Stimulated activated CD8-positive, alpha-beta memory T cell treated with anti-CD3 and anti-CD28 coated beads, Interleukin-15, amount 100 ng/mL, for 1 hour (primary cell): ENCODE results near the gene MEGF11.

Experiments used
- DNase-seq: peaks from one replicate; pipeline ENCODE4 v3.0.0-alpha.2; 2020; ENCODE audit warnings: low read depth

Gene MEGF11

GRCh38 chr15:65938604-65939003, 314.9 kb downstream of the MEGF11 start:
- no peak for DNase-seq

GRCh38 chr15:65937476-65937875, 316.1 kb downstream of the MEGF11 start:
- no peak for DNase-seq

GRCh38 chr15:65937054-65937453, 316.5 kb downstream of the MEGF11 start:
- no peak for DNase-seq

GRCh38 chr15:65936282-65936681, 317.3 kb downstream of the MEGF11 start:
- DNase-seq, result no peak

- DNase-seq, result no peak
Observed at GRCh38 chr15:65935391-65935790, 318.2 kb downstream of the MEGF11 start.

GRCh38 chr15:65931221-65931620, 322.3 kb downstream of the MEGF11 start:
- DNase-seq, result no peak

- DNase-seq, result no peak
Observed at GRCh38 chr15:65930134-65930533, 323.4 kb downstream of the MEGF11 start.

GRCh38 chr15:65929573-65929972, 324.0 kb downstream of the MEGF11 start:
- no peak for DNase-seq

- DNase-seq, result no peak
Observed at GRCh38 chr15:65927545-65927944, 326.0 kb downstream of the MEGF11 start.

GRCh38 chr15:65926899-65927298, 326.7 kb downstream of the MEGF11 start:
- DNase-seq, result no peak

- DNase-seq, result no peak
Observed at GRCh38 chr15:65926459-65926858, 327.1 kb downstream of the MEGF11 start.

GRCh38 chr15:65925338-65925737, 328.2 kb downstream of the MEGF11 start:
- DNase-seq, result no peak

- no peak for DNase-seq
Observed at GRCh38 chr15:65924004-65924403, 329.5 kb downstream of the MEGF11 start.

GRCh38 chr15:65923264-65923663, 330.3 kb downstream of the MEGF11 start:
- no peak for DNase-seq

GRCh38 chr15:65922621-65923020, 330.9 kb downstream of the MEGF11 start:
- no peak for DNase-seq

GRCh38 chr15:65921780-65922179, 331.8 kb downstream of the MEGF11 start:
- DNase-seq, result no peak

GRCh38 chr15:65920825-65921309, 332.7 kb downstream of the MEGF11 start:
- no peak for DNase-seq

GRCh38 chr15:65920121-65920520, 333.4 kb downstream of the MEGF11 start:
- no peak for DNase-seq

- no peak for DNase-seq
Observed at GRCh38 chr15:65919353-65919752, 334.2 kb downstream of the MEGF11 start.

GRCh38 chr15:65918945-65919344, 334.6 kb downstream of the MEGF11 start:
- DNase-seq, result no peak

- no peak for DNase-seq
Observed at GRCh38 chr15:65918357-65918920, 335.1 kb downstream of the MEGF11 start.

- DNase-seq, result no peak
Observed at GRCh38 chr15:65917936-65918335, 335.6 kb downstream of the MEGF11 start.

- no peak for DNase-seq
Observed at GRCh38 chr15:65917407-65917756, 336.2 kb downstream of the MEGF11 start.

- DNase-seq, result no peak
Observed at GRCh38 chr15:65916664-65917406, 336.7 kb downstream of the MEGF11 start.
